DMS114 treated with DMSO at 0.1 percent for 48 hours (cell line): ENCODE results near the gene CMPK2.
"Not testable (repeated sequence)": the region's sequence is repeated elsewhere in the genome, so short reads cannot be mapped to it uniquely, and the experiment has no call there.

Experiments
- DNase-seq: peaks from one replicate; lab custom pipeline; 2025; ENCODE audit not compliant: unreplicated experiment; lab: John Stamatoyannopoulos, UW

Gene CMPK2

GRCh38 chr2:6865346-6866274, at the start of gene CMPK2:
Gene CMPK2 (minus strand): TSS chr2:6865907. CDS start chr2:6865696, 211 bp downstream.
- DNase-seq, result no peak

GRCh38 chr2:6915399-6915798, 49.7 kb upstream of the CMPK2 start:
- no peak for DNase-seq

GRCh38 chr2:6914828-6915227, 49.1 kb upstream of the CMPK2 start:
- DNase-seq, result no peak

- no peak for DNase-seq
Measured at GRCh38 chr2:6913415-6914157, 47.9 kb upstream of the CMPK2 start.

- no peak for DNase-seq
Measured at GRCh38 chr2:6911721-6912120, 46.0 kb upstream of the CMPK2 start.

- DNase-seq, result no peak
Measured at GRCh38 chr2:6909431-6910385, 44.0 kb upstream of the CMPK2 start.

GRCh38 chr2:6908291-6908690, 42.6 kb upstream of the CMPK2 start:
- DNase-seq, result no peak

- DNase-seq, result no peak
Measured at GRCh38 chr2:6906165-6906741, 40.5 kb upstream of the CMPK2 start.

GRCh38 chr2:6905668-6906067, 40.0 kb upstream of the CMPK2 start:
- DNase-seq, result no peak

- DNase-seq, result not testable (repeated sequence)
Measured at GRCh38 chr2:6902581-6902980, 36.9 kb upstream of the CMPK2 start.

GRCh38 chr2:6896930-6897759, 31.4 kb upstream of the CMPK2 start:
- DNase-seq, result peak; percentile 19

- DNase-seq, result no peak
Measured at GRCh38 chr2:6893876-6894482, 28.3 kb upstream of the CMPK2 start.

GRCh38 chr2:6888724-6889123, 23.0 kb upstream of the CMPK2 start:
- no peak for DNase-seq

GRCh38 chr2:6887751-6888192, 22.1 kb upstream of the CMPK2 start:
- no peak for DNase-seq

GRCh38 chr2:6885968-6886367, 20.3 kb upstream of the CMPK2 start:
- DNase-seq, result no peak

GRCh38 chr2:6885551-6885950, 19.8 kb upstream of the CMPK2 start:
- DNase-seq, result no peak

- no peak for DNase-seq
Measured at GRCh38 chr2:6883448-6884122, 17.9 kb upstream of the CMPK2 start.

- DNase-seq, result no peak
Measured at GRCh38 chr2:6881516-6881915, 15.8 kb upstream of the CMPK2 start.

- DNase-seq, result no peak
Measured at GRCh38 chr2:6881046-6881445, 15.3 kb upstream of the CMPK2 start.
